ENCODE results near the gene GULP1. TPM values are rescaled to one million over a fixed set of nuclear protein-coding genes. Genes with fewer than 3 reads are reported as not detected.

Gene GULP1
- total RNA-seq, 4 donors from 2014 or later, result 43.3 to 64.8 (median 50.3) TPM

DNA sequence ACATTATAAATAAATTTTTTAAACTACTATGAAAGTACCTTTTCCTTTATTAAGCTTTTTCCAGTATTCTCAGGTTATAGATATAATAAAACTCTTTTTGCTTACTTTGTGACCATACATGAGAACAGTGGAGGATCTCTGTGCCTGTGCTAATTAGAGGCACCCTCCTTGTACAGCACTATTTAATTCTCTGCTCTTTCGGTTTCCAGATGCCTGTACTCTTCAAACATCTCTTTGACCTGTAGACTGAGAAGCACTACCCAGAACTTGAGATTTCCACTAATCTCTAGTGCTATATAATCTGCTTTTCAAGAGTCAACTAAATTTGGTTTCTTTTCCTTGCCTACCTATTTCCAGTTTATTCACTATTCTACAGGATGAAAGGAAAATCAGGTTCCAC lies 131.1 kb downstream of the GULP1 start:
- H3K36me3 ChIP-seq, result no peaks in the 10 kb centered on the region
- ATAC-seq, result no peak
- no peak for TF ChIP-seq POLR2AphosphoS5 (IDR thresholded peaks at IDR 0.05)
- TF ChIP-seq EP300 (IDR thresholded peaks at IDR 0.05), result no peak
- no peak for TF ChIP-seq CTCF (IDR thresholded peaks at IDR 0.05)
- TF ChIP-seq POLR2A (IDR thresholded peaks at IDR 0.05), result no peak
- H3K27ac ChIP-seq, result no peak overlapping the region
- 75 to 83% methylated on average over 1 of the region's 1 CpG for WGBS, 2 donors (ENCODE audit: low coverage in 1 of 2)
- H3K4me1 ChIP-seq, result no peaks in the 10 kb centered on the region
- no peak overlapping the region for H3K4me3 ChIP-seq
- H3K9me3 ChIP-seq, result no peaks in the 10 kb centered on the region
- no peaks in the 10 kb centered on the region for H3K27me3 ChIP-seq

DNA sequence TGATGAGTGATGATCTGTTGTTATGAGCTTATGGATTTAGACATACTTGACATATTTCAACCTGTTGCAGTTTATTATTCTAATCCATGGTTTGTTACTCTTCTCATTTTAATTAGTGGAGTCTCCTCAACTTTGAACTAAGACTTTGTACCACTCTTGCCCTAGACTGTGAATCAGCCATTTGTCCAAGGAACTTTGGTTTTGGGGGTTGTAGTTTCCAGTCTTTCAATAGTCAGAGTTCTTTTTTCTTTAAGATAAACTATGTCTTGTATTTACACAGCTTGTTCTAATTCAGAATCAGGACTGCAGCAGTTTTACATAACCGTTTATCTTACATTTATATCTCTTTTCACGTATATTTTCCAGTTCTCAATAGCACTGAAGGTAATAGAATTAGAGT lies 133.6 kb downstream of the GULP1 start:
- Histone ChIP-seq H3K27ac (no peak overlapping the region), H3K36me3 (no peaks in the 10 kb centered on the region), H3K4me3 (no peak overlapping the region), H3K4me1 (no peaks in the 10 kb centered on the region), H3K9me3 (no peaks in the 10 kb centered on the region), H3K27me3 (no peaks in the 10 kb centered on the region)
- WGBS, 2 donors (ENCODE audit: low coverage in 1 of 2), result 71 to 89% methylated on average over 2 of the region's 2 CpGs
- ATAC-seq, result no peak
- TF ChIP-seq POLR2A (IDR thresholded peaks at IDR 0.05), result no peak
- TF ChIP-seq CTCF (IDR thresholded peaks at IDR 0.05), result no peak
- TF ChIP-seq POLR2AphosphoS5 (IDR thresholded peaks at IDR 0.05), result no peak
- no peak for TF ChIP-seq EP300 (IDR thresholded peaks at IDR 0.05)

DNA sequence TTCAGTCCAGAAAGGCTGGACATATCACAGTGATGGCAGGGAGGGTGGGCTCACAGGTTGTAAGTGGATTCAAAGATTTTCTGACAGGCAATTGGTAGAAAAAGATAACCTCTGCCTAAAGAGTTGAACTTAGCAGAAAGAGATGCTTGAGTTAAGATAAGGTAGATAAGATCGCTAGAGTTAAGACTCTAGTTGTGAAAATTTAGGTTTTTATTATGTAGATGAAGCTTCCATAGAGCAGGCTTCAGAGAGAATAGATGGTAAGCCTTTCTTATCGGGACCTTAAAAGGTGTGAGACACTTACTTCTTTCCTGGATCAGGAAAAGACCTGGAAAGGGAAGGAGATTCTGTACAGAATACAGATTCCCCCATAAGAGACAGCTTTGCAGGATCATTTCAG lies 134.4 kb downstream of the GULP1 start:
- H3K9me3 ChIP-seq, result no peaks in the 10 kb centered on the region
- no peaks in the 10 kb centered on the region for H3K36me3 ChIP-seq
- no peaks in the 10 kb centered on the region for H3K27me3 ChIP-seq
- no peak for ATAC-seq
- no peaks in the 10 kb centered on the region for H3K4me1 ChIP-seq
- no peak overlapping the region for H3K27ac ChIP-seq
- no peak overlapping the region for H3K4me3 ChIP-seq
- 77 to 89% methylated on average over 1 to 2 of the region's 2 CpGs for WGBS, 2 donors (ENCODE audit: low coverage in 1 of 2)
- no peak for TF ChIP-seq POLR2A (IDR thresholded peaks at IDR 0.05)
- no peak for TF ChIP-seq CTCF (IDR thresholded peaks at IDR 0.05)
- no peak for TF ChIP-seq EP300 (IDR thresholded peaks at IDR 0.05)
- TF ChIP-seq POLR2AphosphoS5 (IDR thresholded peaks at IDR 0.05), result no peak

DNA sequence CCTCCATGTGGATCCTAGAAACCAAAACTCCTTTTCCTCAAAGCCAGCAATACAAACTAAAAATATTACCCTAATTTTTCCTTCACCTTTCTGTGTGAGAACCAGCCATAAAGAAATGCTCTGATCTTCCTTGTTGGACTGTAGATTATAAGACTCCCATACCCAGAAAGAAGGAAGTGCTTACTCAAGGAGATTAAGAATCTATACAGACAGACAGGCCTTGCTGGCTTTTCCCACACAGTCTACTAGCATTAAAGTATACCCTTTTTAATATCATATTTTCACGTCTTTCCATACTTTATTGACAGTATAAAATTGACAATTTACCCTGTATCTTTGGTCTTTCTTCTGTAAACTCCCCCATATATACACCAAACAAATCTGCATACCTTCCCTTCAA lies 139.0 kb downstream of the GULP1 start:
- Histone ChIP-seq H3K9me3 (no peaks in the 10 kb centered on the region), H3K27ac (no peak overlapping the region), H3K4me3 (no peak overlapping the region), H3K4me1 (no peaks in the 10 kb centered on the region), H3K27me3 (no peaks in the 10 kb centered on the region), H3K36me3 (no peaks in the 10 kb centered on the region)
- ATAC-seq, result no peak
- TF ChIP-seq CTCF (IDR thresholded peaks at IDR 0.05), result no peak
- TF ChIP-seq POLR2A (IDR thresholded peaks at IDR 0.05), result no peak
- TF ChIP-seq EP300 (IDR thresholded peaks at IDR 0.05), result no peak
- no peak for TF ChIP-seq POLR2AphosphoS5 (IDR thresholded peaks at IDR 0.05)
- 93 to 100% methylated on average over 1 of the region's 1 CpG for WGBS, 2 donors (ENCODE audit: low coverage in 1 of 2)

GRCh38 chr2:188434018-188434417 lies 142.3 kb downstream of the GULP1 start:
- WGBS, 2 donors (ENCODE audit: low coverage in 1 of 2), result 100% methylated on average over 1 of the region's 1 CpG
- TF ChIP-seq POLR2A (IDR thresholded peaks at IDR 0.05) (no peak), CTCF (IDR thresholded peaks at IDR 0.05) (no peak), EP300 (IDR thresholded peaks at IDR 0.05) (no peak), POLR2AphosphoS5 (IDR thresholded peaks at IDR 0.05) (no peak)
- no peaks in the 10 kb centered on the region for H3K9me3 ChIP-seq
- H3K4me3 ChIP-seq, result no peak overlapping the region
- no peaks in the 10 kb centered on the region for H3K36me3 ChIP-seq
- no peaks in the 10 kb centered on the region for H3K4me1 ChIP-seq
- H3K27me3 ChIP-seq, result no peaks in the 10 kb centered on the region
- no peak for ATAC-seq
- no peak overlapping the region for H3K27ac ChIP-seq
